Loucy (cell line): ENCODE results near the gene SHROOM3.

Experiments used
- EZH2phosphoT487 ChIP-seq: fragments of 200-600 bp; IDR thresholded peaks from 2 replicates; pipeline ENCODE4 v1.6.1; 2018; ENCODE audit warnings: antibody characterized with exemption, mild to moderate bottlenecking, moderate library complexity, borderline replicate concordance
- TF ChIP-seq, protein P1 (sequence below): fragments of 200-600 bp; sonication (generic); conservative IDR thresholded peaks from 2 replicates; pipeline ENCODE4 v1.5.1; 2014; ENCODE audit warnings: mild to moderate bottlenecking, antibody characterized with exemption, low read length

DNA sequence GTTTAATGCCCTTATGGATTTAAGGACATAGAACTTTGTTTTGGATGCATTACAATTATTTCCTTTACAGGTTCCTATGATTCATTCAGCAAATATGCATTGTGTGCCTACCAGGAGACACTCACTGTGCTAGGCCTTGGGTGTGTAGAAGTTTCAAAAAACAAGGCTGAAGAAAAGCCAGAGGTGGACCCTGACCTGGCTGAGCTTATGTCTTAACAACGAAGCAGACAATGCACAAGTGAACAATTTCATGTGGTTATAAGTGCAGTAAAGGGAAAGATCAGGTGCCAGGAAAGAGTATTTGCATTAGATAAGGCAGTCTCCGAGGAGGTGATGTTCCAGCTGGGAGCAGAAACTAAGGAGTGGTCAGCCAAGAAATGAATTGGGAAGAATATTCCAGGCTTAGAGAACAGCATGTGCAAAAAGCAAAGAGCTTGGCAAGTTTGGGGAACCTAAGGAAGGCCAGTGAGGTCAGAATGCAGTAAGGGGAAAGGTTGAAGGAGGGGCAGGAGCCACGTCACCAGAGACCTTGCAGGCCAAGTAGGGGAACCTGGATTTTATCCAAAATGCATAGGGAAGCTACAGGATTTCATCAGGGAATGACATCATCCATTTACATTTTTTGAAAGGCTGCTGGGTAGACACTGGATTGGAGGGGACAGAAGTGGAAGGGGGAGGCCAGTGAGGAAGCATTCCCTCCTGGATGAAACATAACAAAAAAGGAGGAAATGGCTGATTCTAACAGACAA lies 269.3 kb downstream of the SHROOM3 start:
- no peak for TF ChIP-seq EZH2phosphoT487
- TF ChIP-seq, protein P1, sequence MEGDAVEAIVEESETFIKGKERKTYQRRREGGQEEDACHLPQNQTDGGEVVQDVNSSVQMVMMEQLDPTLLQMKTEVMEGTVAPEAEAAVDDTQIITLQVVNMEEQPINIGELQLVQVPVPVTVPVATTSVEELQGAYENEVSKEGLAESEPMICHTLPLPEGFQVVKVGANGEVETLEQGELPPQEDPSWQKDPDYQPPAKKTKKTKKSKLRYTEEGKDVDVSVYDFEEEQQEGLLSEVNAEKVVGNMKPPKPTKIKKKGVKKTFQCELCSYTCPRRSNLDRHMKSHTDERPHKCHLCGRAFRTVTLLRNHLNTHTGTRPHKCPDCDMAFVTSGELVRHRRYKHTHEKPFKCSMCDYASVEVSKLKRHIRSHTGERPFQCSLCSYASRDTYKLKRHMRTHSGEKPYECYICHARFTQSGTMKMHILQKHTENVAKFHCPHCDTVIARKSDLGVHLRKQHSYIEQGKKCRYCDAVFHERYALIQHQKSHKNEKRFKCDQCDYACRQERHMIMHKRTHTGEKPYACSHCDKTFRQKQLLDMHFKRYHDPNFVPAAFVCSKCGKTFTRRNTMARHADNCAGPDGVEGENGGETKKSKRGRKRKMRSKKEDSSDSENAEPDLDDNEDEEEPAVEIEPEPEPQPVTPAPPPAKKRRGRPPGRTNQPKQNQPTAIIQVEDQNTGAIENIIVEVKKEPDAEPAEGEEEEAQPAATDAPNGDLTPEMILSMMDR, result no peak
